GM18870 (cell line): ENCODE measurements around the gene C16orf78.

Experiments used
- ATAC-seq: cut with Tn5 transposase; IDR thresholded peaks from one replicate; pipeline ENCODE4 v1.9.1; 2021; ENCODE audit warnings: moderate library complexity; ENCODE audit not compliant: unreplicated experiment

The C16orf78 gene

GRCh38 chr16:49373504-49373903 is at the start of gene C16orf78:
C16orf78 (plus strand) TSS chr16:49373804; CDS start chr16:49373940, 136 bp downstream.
- no peak for ATAC-seq

DNA sequence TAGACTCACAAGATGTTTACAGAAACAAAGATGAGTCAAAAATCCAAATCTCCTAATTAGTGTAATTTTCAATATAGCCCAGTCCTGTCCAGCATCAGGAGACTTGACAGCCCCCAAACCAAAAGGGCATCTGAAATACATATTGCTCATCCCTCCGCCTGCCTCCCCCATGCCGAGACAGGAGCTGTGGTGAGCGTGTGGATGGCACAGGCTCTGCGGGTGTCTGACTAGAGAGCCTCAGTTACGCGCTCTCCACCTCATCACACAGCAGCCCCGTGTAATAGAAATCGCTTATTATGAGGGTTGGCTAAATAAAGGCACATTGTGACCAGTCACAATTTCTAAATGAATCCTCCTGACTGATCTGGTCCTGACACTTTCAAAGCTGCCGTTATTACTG is 48.9 kb upstream of the C16orf78 start:
- no peak for ATAC-seq

DNA sequence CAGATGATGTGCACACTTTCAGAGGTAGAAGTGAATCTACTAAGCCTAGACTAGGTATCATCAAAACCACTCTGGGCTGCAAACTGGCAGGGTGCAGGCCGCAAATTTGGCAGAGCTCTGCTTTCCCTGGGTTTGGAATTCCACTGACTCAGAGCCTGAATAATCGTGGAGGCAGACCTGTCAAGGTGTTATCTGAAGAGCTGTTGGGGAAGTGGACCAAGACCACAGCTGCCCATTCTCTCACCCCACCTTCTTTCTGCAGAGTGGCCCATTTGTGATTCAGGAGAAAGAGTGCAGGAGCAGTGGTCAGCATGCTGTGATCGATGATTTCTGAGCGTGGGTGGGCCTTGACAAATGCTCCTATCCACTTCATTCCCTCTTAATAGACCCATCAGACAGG is 46.1 kb upstream of the C16orf78 start:
- ATAC-seq: no peak

GRCh38 chr16:49328325-49328724 is 45.3 kb upstream of the C16orf78 start:
- ATAC-seq: no peak

DNA sequence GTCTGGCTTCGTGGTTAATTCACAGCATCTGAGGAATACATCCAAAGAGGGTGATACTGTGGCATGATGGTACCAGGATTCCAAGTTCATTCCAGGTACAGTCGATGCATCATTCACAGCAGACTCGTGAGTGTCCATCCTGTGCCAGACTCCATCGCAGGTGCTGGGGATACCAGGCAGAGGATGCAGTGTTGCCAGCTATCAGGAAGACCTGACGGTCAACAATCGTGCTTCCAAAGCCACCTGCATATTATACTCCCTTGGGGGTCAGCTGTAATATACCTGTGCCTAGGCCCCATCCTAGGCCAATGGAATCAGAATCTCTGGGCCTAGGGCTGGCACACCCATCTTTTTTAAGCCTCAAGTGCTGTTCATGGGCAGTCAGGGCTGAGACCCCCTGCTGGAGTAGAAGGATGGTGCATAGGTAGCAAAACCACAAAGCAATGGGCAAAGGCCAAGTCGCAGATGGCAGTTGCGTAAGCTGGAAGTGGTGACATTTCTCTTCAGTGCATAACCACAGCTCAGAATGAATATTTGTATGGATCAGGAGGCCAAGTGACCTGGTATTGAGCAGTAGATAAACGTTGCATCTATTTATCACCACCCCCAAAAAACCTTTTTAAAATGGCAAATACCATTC is 42.9 kb upstream of the C16orf78 start:
- no peak for ATAC-seq

DNA sequence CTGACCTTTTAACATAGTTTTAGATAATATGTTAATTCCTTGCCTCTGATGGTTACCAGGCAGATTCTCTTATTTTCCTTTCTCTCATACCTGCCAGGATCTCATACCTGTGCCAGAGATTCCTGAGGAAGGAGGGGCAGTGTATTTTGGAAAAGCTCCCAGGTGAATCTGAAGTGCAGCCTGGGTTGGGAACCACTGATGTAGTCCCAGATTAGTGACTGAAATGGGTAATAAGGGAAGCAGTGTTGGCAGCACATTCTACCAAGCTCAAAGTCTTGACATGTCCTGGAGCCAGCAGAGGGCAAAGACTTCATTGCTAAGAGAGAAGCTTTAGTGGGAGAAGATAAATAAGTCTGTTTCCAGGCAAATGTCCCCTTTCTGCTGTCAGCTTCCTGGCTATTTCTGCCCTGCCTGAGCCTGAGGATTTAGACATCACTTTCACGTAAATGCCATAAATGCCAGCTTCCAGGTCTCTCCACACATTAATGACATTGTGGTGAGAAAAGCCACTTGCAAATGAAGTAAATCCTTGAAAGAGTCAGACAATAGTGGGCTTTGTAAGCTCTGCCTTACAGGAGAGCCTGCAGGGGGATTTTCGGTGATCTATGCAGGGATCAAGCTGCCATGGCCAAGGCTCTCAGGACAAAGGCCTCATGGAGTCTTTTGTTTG is 40.9 kb upstream of the C16orf78 start:
- ATAC-seq: no peak

DNA sequence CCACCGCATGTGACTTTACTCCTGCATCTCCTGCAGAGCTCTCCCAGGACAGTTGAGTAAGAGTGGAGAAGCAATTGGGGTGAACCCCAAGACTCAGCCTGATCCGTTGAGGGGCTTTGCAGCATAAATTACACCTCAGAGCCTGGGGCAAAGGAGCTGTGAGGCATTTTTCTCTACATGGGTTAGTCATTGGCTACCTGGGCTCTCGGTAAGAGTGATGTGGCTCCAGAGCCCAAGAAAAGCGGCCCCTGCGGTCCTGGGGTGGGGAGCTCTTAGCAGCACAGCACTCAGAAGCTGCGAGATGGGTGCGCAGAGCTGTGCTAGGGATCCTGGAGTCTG is 40.4 kb upstream of the C16orf78 start:
- no peak for ATAC-seq

DNA sequence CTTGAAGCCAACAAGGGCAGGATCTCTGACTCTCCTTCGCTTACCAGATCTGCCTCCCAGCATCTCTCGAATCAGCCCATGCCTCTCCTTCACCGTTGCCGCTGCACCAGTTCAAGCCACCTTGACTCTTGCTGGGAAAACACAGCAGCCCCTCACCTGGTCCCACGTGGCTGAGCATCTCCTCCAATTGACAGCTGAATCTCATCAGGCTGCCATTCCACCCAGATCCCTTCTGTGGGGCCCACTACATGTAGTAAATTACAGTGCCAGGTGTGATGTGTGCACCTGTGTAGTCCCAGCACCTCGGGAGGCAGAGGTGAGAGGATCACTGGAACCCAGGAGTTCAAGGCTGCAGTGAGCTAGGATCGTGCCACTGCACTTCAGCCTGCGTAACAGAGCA is 37.8 kb upstream of the C16orf78 start:
- no peak for ATAC-seq

DNA sequence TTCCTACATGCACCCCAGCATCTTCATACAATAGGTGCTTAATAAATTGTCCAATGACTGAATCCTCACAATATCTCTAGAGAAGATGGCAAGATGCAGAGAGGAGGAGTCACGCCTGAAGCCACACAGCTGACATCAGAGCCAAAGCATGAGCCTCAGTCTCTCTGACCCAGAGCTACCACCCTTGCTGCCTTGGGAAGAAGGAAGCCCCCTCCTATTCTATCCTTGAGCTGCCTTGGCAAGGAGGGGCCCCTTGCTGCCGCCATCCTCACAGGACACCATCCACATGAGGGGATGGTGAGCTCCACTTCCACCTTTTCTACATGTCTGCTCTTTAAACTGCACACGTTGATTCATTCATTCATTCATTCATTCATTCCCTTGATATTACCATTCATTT is 37.0 kb upstream of the C16orf78 start:
- ATAC-seq: no peak

- ATAC-seq: no peak
These were observed 35.7 kb upstream of the C16orf78 start for GRCh38 chr16:49337814-49338350.

- ATAC-seq: no peak
These were observed 34.9 kb upstream of the C16orf78 start for GRCh38 chr16:49338611-49339265.

DNA sequence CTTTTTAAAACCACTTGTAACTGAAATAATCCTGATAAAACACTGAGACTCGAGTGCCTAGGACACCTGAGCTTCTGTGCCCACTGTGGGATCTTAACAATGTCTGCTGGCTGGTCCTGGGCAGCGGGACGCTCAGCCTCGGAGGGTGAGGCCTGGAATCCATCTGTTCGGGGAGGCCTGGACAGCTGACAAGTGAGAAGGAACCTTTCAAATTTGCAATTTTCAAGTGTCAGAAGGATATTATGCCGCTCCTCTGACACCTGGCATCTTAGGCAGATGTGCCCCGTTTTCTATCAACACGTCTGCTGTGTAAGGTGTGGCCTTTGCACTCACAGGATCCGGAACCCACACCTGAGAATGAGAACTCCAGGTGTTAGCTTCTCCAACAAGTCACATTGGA is 33.1 kb upstream of the C16orf78 start:
- no peak for ATAC-seq

DNA sequence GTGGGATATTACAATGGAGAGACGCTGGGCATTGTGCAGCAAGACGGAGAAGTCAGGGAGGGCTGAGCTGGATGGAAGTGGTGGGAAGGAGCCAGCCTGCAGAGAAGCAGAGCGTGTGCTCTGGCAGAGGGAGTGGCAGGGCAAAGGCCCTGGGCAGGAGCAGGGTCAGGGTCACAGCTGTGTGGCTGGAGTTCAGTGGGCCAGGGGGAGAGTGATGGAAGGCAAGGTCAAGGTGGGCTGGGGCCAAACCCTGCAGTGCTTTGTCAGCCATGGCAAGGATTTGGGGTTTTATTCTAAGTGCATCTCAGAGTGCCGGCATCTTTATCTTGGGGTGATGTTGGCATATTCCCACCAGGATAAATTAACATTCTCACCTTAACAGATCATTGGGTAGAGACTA is 31.9 kb upstream of the C16orf78 start:
- no peak for ATAC-seq

GRCh38 chr16:49342336-49343265 is 31.0 kb upstream of the C16orf78 start:
- no peak for ATAC-seq

DNA sequence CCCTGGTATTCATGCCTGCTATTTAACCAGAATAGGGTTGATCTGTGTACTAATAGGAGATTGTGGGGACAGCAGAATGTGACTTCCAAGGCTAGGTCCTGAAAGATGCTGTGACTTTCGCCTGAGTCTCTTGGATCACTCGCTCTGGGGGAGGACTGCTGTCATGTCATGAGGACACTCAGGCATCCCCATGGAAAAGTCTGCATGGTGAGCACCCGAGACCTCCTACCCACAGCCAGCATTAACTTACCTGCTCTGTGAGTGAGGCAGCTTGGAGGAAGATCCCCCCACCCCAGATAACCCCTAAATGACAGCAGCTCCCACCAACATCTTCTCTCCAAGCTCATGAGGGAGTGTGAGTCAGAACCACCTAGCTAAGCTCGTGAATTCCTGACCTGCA is 30.3 kb upstream of the C16orf78 start:
- no peak for ATAC-seq

- no peak for ATAC-seq
These were observed 29.2 kb upstream of the C16orf78 start for GRCh38 chr16:49344401-49344800.

- ATAC-seq: no peak
These were observed 27.8 kb upstream of the C16orf78 start for GRCh38 chr16:49345829-49346228.

DNA sequence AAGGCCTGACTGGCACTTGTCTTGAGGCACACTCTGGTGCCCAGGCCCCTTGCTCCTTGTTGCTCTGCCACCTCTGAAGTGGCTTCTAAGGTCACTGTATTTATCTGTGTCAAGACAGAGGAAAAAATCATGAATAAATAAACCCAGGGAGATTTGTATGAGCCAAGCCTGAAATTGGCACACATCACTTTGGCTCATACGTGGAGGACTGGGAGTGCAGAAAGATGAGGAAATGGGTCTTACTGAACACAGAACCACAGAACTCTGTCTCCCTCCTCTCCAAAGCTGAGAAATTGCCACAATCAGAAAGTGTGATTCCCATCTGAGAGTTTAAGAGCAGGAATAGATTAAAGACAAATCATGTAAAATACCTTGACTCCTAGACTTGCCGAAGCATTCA is 27.1 kb upstream of the C16orf78 start:
- ATAC-seq: no peak

DNA sequence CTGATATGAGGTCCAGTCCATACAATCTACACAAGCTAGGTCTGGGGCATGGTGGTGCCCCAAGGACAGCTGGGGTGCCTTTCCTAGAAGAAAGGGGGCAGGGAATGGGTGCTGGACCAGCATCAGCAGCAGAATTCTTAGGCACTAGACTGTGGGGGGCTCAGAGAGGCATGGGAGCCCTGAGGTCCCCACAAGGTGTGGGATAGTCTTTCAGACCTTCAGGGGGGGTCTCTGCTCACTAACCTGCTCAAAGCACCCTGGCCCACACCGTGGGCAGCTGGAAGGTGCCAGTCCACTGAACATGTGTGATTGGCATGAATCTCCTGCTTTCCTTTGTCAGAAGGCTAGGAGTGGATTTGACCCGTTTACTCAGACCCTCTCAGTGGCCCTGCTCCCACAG is 26.1 kb upstream of the C16orf78 start:
- no peak for ATAC-seq

- no peak for ATAC-seq
These were observed 25.0 kb upstream of the C16orf78 start for GRCh38 chr16:49348408-49349176.
